Measurements from ENCODE around the gene AKNA.

The AKNA gene

DNA sequence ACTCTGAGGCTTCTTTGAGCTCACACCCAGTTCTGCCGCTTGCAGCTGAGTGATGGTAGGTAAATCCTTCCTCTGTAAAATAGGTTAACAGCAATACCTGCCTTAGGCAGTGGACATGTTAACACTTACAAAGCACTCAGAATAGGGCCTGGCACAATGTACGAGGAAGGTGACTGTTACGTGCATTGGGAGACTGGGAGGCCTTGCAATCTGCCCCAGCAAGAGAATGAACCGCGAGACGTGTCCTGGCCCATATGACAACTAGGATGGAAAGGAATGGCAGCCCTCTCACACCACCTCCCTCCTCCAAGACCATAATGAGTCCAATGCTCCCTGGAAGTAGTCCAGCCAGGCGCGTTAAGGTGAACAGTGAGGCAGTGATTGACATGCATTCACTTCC, 23.1 kb upstream of the AKNA start:
- no peak for DNase-seq (ENCODE audit: low read depth)
- no peak overlapping the region for H3K4me3 ChIP-seq (ENCODE audit: low read length)
- TF ChIP-seq, protein P1, sequence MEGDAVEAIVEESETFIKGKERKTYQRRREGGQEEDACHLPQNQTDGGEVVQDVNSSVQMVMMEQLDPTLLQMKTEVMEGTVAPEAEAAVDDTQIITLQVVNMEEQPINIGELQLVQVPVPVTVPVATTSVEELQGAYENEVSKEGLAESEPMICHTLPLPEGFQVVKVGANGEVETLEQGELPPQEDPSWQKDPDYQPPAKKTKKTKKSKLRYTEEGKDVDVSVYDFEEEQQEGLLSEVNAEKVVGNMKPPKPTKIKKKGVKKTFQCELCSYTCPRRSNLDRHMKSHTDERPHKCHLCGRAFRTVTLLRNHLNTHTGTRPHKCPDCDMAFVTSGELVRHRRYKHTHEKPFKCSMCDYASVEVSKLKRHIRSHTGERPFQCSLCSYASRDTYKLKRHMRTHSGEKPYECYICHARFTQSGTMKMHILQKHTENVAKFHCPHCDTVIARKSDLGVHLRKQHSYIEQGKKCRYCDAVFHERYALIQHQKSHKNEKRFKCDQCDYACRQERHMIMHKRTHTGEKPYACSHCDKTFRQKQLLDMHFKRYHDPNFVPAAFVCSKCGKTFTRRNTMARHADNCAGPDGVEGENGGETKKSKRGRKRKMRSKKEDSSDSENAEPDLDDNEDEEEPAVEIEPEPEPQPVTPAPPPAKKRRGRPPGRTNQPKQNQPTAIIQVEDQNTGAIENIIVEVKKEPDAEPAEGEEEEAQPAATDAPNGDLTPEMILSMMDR (conservative IDR thresholded peaks at IDR 0.05; ENCODE audit: low read depth, low read length) = no peak

GRCh38 chr9:114409842-114410241, 22.1 kb upstream of the AKNA start:
- no peak overlapping the region for H3K4me3 ChIP-seq (ENCODE audit: low read length)
- DNase-seq (ENCODE audit: low read depth) = no peak
- TF ChIP-seq, protein P1 (conservative IDR thresholded peaks at IDR 0.05; ENCODE audit: low read depth, low read length) = no peak

GRCh38 chr9:114409103-114409780, 21.5 kb upstream of the AKNA start:
- no peak overlapping the region for H3K4me3 ChIP-seq (ENCODE audit: low read length)

DNA sequence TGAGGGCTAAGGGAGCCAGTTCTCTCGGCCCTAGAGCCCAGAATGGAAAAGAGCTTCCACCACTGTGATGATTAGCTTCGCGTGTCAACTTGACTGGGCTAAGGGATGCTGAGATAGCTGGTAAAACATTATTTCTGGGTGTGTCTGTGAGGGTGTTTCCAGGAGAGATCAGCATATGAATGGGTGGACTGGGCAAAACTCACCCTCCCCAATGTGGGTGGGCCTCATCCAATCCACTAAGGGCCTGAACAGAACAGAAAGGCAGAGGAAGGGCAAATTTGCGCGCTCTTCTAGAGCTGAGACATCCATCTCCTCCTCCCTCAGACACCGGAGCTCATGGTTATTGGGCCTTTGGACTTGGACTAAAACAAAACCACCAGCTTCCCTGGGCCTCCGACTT, 20.9 kb upstream of the AKNA start:
- TF ChIP-seq, protein P1 (conservative IDR thresholded peaks at IDR 0.05; ENCODE audit: low read depth, low read length) = no peak
- no peak for DNase-seq (ENCODE audit: low read depth)
- H3K4me3 ChIP-seq (ENCODE audit: low read length) = no peak overlapping the region

More at GRCh38 chr9:114409103-114409780, 21.5 kb upstream of the AKNA start:
- no peak for DNase-seq (ENCODE audit: low read depth)
- TF ChIP-seq, protein P1 (conservative IDR thresholded peaks at IDR 0.05; ENCODE audit: low read depth, low read length) = no peak

DNA sequence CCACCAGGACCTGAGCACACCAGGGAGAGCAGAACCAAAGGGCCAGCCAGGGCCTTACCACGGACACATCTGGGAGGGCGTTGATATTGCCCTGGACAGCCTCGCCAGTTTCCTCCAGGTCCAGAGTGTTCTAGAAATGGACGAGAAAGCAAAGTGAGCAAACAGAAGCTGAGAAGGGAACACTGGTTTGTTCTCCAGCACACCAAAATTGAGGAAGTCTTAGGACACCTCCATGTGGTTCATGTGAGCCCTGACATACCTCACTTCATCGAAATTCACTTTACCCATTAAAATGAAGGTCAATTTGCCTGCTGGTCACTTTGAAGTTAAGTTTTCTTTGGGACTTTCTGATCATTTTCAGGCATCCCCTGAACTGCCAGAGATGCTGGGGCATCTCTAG, 20.1 kb upstream of the AKNA start:
- H3K4me3 ChIP-seq (ENCODE audit: low read length) = no peak overlapping the region
- DNase-seq (ENCODE audit: low read depth) = no peak
- TF ChIP-seq, protein P1 (conservative IDR thresholded peaks at IDR 0.05; ENCODE audit: low read depth, low read length) = no peak

DNA sequence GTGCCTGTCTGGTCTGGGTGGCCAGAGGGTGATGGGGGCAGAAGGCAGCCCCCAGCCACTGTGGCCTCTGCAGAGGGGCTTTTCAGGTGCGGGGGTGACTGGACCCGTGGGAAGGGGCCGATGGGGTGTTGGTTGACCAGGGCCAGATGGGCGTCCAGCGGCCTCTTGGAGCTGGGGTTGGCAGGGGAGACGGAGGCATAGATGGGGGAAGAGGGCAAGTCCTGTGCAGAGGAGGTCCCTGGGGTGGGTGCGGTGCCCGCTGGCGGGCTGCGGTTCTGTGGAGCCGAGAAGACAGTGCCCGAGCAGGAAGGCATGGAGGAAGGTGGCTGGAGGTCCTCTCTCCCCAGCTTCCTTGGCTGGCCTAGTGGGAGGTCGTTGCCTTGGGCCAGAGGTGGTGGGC, 18.7 kb upstream of the AKNA start:
- DNase-seq (ENCODE audit: low read depth) = no peak
- H3K4me3 ChIP-seq (ENCODE audit: low read length) = no peak overlapping the region
- TF ChIP-seq, protein P1 (conservative IDR thresholded peaks at IDR 0.05; ENCODE audit: low read depth, low read length) = no peak

GRCh38 chr9:114405294-114406034, 17.7 kb upstream of the AKNA start:
- H3K4me3 ChIP-seq (ENCODE audit: low read length) = no peak overlapping the region
- no peak for DNase-seq (ENCODE audit: low read depth)
- TF ChIP-seq, protein P1 (conservative IDR thresholded peaks at IDR 0.05; ENCODE audit: low read depth, low read length) = peak; percentile 85
